AML-193 (cell line): Measurements from ENCODE around the gene RBMY1D.
"Not testable (repeated sequence)": the region's sequence is repeated elsewhere in the genome, so short reads cannot be mapped to it uniquely, and the experiment has no call there.

Source experiments
- DNase-seq, 2 experiments: peaks; one replicate each; lab custom pipeline; 2025; lab: John Stamatoyannopoulos, UW

The RBMY1D gene

GRCh38 chrY:21894426-21894825 lies at the start of gene RBMY1D:
TSS of gene RBMY1D (minus strand) at chrY:21894526. CDS start at chrY:21892513, 2,013 bp downstream.
- DNase-seq: not testable (repeated sequence)

- DNase-seq: not testable (repeated sequence)
These were observed 23.6 kb upstream of the RBMY1D start, which contains the start of gene RBMY1E for GRCh38 chrY:21917932-21918331. TSS of gene RBMY1E (minus strand) at chrY:21918032. CDS start at chrY:21916054, 1,978 bp downstream.

- DNase-seq: not testable (repeated sequence)
These were observed 24.8 kb downstream of the RBMY1D start for GRCh38 chrY:21869407-21870076.

- no peak for DNase-seq
These were observed 48.8 kb downstream of the RBMY1D start for GRCh38 chrY:21845481-21845880.

GRCh38 chrY:21842090-21842489 lies 52.2 kb downstream of the RBMY1D start:
- DNase-seq: no peak

- DNase-seq: no peak
These were observed 54.8 kb downstream of the RBMY1D start for GRCh38 chrY:21839489-21839888.

GRCh38 chrY:21836343-21836742 lies 58.0 kb downstream of the RBMY1D start:
- DNase-seq: no peak

- DNase-seq: no peak
These were observed 59.3 kb downstream of the RBMY1D start for GRCh38 chrY:21835052-21835451.
